WTC11 (cell line): ENCODE results near the gene AP4M1. TPM values are rescaled to one million over a fixed set of nuclear protein-coding genes. Genes with fewer than 3 reads are reported as not detected.

Experiments
- ATAC-seq: fragments of 200-7000 bp; cut with Tn5 transposase; 2 replicates; pipeline ENCODE4 v1.10.0; 2021; ENCODE audit warnings: mild to moderate bottlenecking, moderate library complexity
- CTCF ChIA-PET: fragments of 300-600 bp; sonication (Branson Sonifier 250); formaldehyde crosslinking; loops from one replicate; lab custom pipeline; 2021; ENCODE audit warnings: antibody characterized with exemption; lab: Charles Lee
- POLR2A ChIA-PET: fragments of 350-600 bp; sonication (Branson Sonifier 250); formaldehyde crosslinking; loops from one replicate; lab custom pipeline; 2021; ENCODE audit warnings: antibody characterized with exemption; lab: Charles Lee
- DNase-seq: peaks from one replicate; pipeline ENCODE4 v3.0.0; 2021; ENCODE audit warnings: low spot score
- H3K27ac Mint-ChIP-seq: 2 replicates; pipeline ENCODE4 v1.8.0; 2021; ENCODE audit warnings: mixed read lengths
- H3K27me3 Mint-ChIP-seq: 2 replicates; pipeline ENCODE4 v1.8.0; 2021; ENCODE audit warnings: low read depth, mild to moderate bottlenecking, moderate library complexity, mixed read lengths
- H3K36me3 Mint-ChIP-seq: 2 replicates; pipeline ENCODE4 v1.8.0; 2021; ENCODE audit warnings: mixed read lengths
- H3K4me1 Mint-ChIP-seq: 2 replicates; pipeline ENCODE4 v1.8.0; 2022; ENCODE audit warnings: mixed read lengths
- H3K4me3 Mint-ChIP-seq: 2 replicates; pipeline ENCODE4 v1.8.0; 2021; ENCODE audit warnings: mild to moderate bottlenecking, moderate library complexity, mixed read lengths
- H3K9me3 Mint-ChIP-seq: 2 replicates; pipeline ENCODE4 v1.8.0; 2021; ENCODE audit warnings: mixed read lengths
- AR ChIP-seq: fragments of 250-450 bp; sonication (Bioruptor Pico); IDR thresholded peaks from 2 replicates; pipeline ENCODE4 v1.9.0; 2021; ENCODE audit warnings: mild to moderate bottlenecking
- ATF1 ChIP-seq: sonication (generic); formaldehyde crosslinking; IDR thresholded peaks from 2 replicates; pipeline ENCODE4 v1.8.1; 2023; ENCODE audit warnings: mild to moderate bottlenecking, moderate library complexity, missing genetic modification reagents
- E2F1 ChIP-seq: sonication (generic); formaldehyde crosslinking; IDR thresholded peaks from 2 replicates; pipeline ENCODE4 v1.8.0; 2022; ENCODE audit warnings: mild to moderate bottlenecking, missing genetic modification reagents
- GABPB1 ChIP-seq: sonication (generic); formaldehyde crosslinking; IDR thresholded peaks from 2 replicates; pipeline ENCODE4 v1.8.1; 2023; ENCODE audit warnings: mild to moderate bottlenecking, missing genetic modification reagents
- SOX15 ChIP-seq: fragments of 250-450 bp; sonication (Bioruptor Pico); IDR thresholded peaks from 2 replicates; pipeline ENCODE4 v1.9.0; 2021; ENCODE audit warnings: mild to moderate bottlenecking
- TCF7 ChIP-seq: sonication (generic); formaldehyde crosslinking; IDR thresholded peaks from 2 replicates; pipeline ENCODE4 v1.8.0; 2022; ENCODE audit warnings: mild to moderate bottlenecking, low read depth, missing genetic modification reagents, moderate library complexity
- TEAD1 ChIP-seq: sonication (generic); formaldehyde crosslinking; IDR thresholded peaks from 2 replicates; pipeline ENCODE4 v1.8.0; 2022; ENCODE audit warnings: mild to moderate bottlenecking, missing genetic modification reagents
- TEAD4 ChIP-seq: sonication (generic); formaldehyde crosslinking; IDR thresholded peaks from 2 replicates; pipeline ENCODE4 v1.8.0; 2022; ENCODE audit warnings: mild to moderate bottlenecking, missing genetic modification reagents
- TP53 ChIP-seq: sonication (generic); formaldehyde crosslinking; IDR thresholded peaks from 2 replicates; pipeline ENCODE4 v1.8.1; 2023; ENCODE audit warnings: mild to moderate bottlenecking, missing genetic modification reagents
- USF2 ChIP-seq: sonication (generic); formaldehyde crosslinking; IDR thresholded peaks from 2 replicates; pipeline ENCODE4 v1.8.1; 2023; ENCODE audit warnings: mild to moderate bottlenecking, missing genetic modification reagents, moderate library complexity
- ZNF121 ChIP-seq: sonication (generic); formaldehyde crosslinking; IDR thresholded peaks from 2 replicates; pipeline ENCODE4 v1.8.0; 2023; ENCODE audit warnings: missing genetic modification reagents
- ZNF219 ChIP-seq: sonication (generic); formaldehyde crosslinking; IDR thresholded peaks from 2 replicates; pipeline ENCODE4 v1.8.0; 2023; ENCODE audit warnings: missing genetic modification reagents, mild to moderate bottlenecking, borderline replicate concordance
- ZNF263 ChIP-seq: sonication (generic); formaldehyde crosslinking; IDR thresholded peaks from 2 replicates; pipeline ENCODE4 v1.8.1; 2022; ENCODE audit warnings: low read depth, mild to moderate bottlenecking, moderate library complexity, missing genetic modification reagents
- ZNF416 ChIP-seq: fragments of 250-450 bp; sonication (Bioruptor Pico); IDR thresholded peaks from 2 replicates; pipeline ENCODE4 v1.9.0; 2021; ENCODE audit warnings: mild to moderate bottlenecking, inconsistent platforms
- ZNF425 ChIP-seq: fragments of 250-450 bp; sonication (Bioruptor Pico); conservative IDR thresholded peaks from 2 replicates; pipeline ENCODE4 v1.9.0; 2021; ENCODE audit warnings: mild to moderate bottlenecking
- microRNA-seq: library from miRNA; unstranded; fragments of <30 nt; microRNA quantifications from one replicate; pipeline ENCODE4 v1.2.0, GENCODE V29; 2022; ENCODE audit warnings: borderline number of aligned reads
- total RNA-seq: library from RNA; stranded (reverse); gene quantifications from 3 replicates; pipeline ENCODE4 v1.2.3, GENCODE V29; 2021
- TF ChIP-seq, protein P1 (sequence below): fragments of 250-450 bp; sonication (Bioruptor Pico); IDR thresholded peaks from 2 replicates; pipeline ENCODE4 v1.8.0; 2021; ENCODE audit warnings: mild to moderate bottlenecking

The AP4M1 gene
- total RNA-seq, 1 experiment from 2014 or later = 18.0 TPM

GRCh38 chr7:100157069-100157333, 55.6 kb downstream of the AP4M1 start (continued):
- TF ChIP-seq ZNF425 = no peak
- TF ChIP-seq ZNF121 (CRISPR knock-in tag) = no peak
- TF ChIP-seq ZNF416 (CRISPR knock-in tag) = no peak
- TF ChIP-seq TP53 (CRISPR knock-in tag) = no peak
- TF ChIP-seq AR = no peak
- no peak for TF ChIP-seq TEAD4 (CRISPR knock-in tag)
- TF ChIP-seq E2F1 (CRISPR knock-in tag) = no peak
- TF ChIP-seq TEAD1 (CRISPR knock-in tag) = no peak
- TF ChIP-seq, all 79 proteins: peak for 0

DNA sequence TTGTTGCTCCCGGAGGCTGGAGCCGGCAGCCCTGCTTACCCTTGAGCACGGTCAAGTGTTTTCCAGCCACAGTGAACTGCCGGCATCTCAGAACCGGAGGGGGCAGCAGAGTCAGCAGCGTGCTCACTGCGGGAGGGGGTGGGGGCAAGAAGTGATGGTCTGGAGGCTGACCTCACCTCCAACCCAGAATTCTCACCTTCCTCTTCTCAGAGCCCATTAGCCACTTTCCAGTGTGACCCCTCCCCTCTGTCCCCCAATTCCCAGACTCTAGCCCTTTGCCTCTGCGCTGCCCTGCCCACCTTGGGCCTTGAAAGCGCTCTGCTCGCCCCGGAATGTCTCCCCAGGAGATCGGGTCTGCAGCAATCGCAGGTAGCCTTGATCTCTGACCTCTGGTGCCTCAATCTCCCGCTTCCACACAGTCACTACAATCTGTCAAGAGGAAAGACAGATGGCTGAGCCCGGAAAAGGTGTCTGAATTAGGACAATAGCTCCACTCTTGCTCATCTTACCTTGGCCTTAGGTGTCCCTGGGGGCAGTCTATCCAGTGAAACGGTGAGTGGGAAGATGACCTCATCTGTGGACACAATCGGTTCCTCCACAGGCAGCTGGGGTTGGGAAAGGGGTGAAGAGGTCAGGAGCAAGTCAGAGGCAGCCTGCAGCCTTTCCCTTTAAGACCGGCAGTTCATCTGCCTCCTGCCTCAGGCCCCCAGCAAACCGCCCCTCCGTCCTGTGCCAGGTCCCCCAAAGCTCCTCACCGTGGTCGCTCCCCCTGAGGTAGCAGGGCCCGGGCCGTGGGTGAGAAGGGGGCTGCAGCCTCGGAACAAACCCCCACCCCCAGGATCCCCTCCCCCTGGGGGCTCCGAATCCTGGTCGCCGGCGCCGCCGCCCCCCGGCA, 56.1 kb downstream of the AP4M1 start:
- peak overlapping the region; percentile 75 for H3K4me3 Mint-ChIP-seq
- no peaks in the 10 kb centered on the region for H3K9me3 Mint-ChIP-seq
- peaks cover 33% of the 10 kb centered on the region for H3K4me1 Mint-ChIP-seq
- H3K27me3 Mint-ChIP-seq = no peaks in the 10 kb centered on the region
- DNase-seq = no peak
- peak; percentile 13 for ATAC-seq
- peaks cover 21% of the 10 kb centered on the region for H3K36me3 Mint-ChIP-seq
- ChIA-PET POLR2A (interaction anchor here (0.5 to 0.6 kb wide), 2 partner anchors 9 to 308 kb away, joined by 3 read pairs; partner anchors contain the start of gene LAMTOR4), CTCF (interaction anchor here (0.6 to 1.8 kb wide), 6 partner anchors 9 to 60 kb away, joined by 3 to 6 read pairs (median 4); partner anchors contain the start of genes GAL3ST4 and LAMTOR4)
- TF ChIP-seq, protein P1, sequence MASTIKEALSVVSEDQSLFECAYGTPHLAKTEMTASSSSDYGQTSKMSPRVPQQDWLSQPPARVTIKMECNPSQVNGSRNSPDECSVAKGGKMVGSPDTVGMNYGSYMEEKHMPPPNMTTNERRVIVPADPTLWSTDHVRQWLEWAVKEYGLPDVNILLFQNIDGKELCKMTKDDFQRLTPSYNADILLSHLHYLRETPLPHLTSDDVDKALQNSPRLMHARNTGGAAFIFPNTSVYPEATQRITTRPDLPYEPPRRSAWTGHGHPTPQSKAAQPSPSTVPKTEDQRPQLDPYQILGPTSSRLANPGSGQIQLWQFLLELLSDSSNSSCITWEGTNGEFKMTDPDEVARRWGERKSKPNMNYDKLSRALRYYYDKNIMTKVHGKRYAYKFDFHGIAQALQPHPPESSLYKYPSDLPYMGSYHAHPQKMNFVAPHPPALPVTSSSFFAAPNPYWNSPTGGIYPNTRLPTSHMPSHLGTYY = no peak
- TF ChIP-seq SOX15 (CRISPR knock-in tag) = no peak
- no peak for TF ChIP-seq ZNF263 (CRISPR knock-in tag)
- TF ChIP-seq ZNF416 (CRISPR knock-in tag) = no peak
- TF ChIP-seq USF2 (CRISPR knock-in tag) = no peak
- no peak for TF ChIP-seq TCF7
- no peak for TF ChIP-seq GABPB1 (CRISPR knock-in tag)
- TF ChIP-seq ZNF219 (CRISPR knock-in tag) = no peak
- TF ChIP-seq ATF1 = no peak
- peak overlapping the region; percentile 87 for H3K27ac Mint-ChIP-seq

Small RNA genes within 50 kb of the gene (microRNA-seq; reads per million reads assigned to microRNA genes)
- gene MIR106B (487 reads per million, percentile 83 among the genes with 10 or more reads in this experiment), gene MIR25 (155 reads per million, percentile 70 among the genes with 10 or more reads in this experiment), gene MIR4658 (not detected), gene MIR93 (7,379 reads per million, percentile 98 among the genes with 10 or more reads in this experiment)

Other genes starting within 250 kb of the AP4M1 start
- gene OR2AE1, start 224.6 kb upstream of the AP4M1 start, total RNA-seq = 0.15 TPM in 1 of 3 replicates, not detected in the others
- gene TRIM4, start 182.1 kb upstream of the AP4M1 start, total RNA-seq = 6.6 to 9.8 TPM (median 9.3 TPM) in 3 replicates
- gene GJC3, start 172.0 kb upstream of the AP4M1 start, total RNA-seq = 2.9 to 3.7 TPM (median 3.4 TPM) in 3 replicates
- 1.6 to 2.7 TPM (median 1.8 TPM) in 3 replicates for gene AZGP1, start 125.6 kb upstream of the AP4M1 start, total RNA-seq
- 46.6 to 51.8 TPM (median 47.6 TPM) in 3 replicates for gene ZKSCAN1, start 86.0 kb upstream of the AP4M1 start, total RNA-seq
- 25.5 to 27.2 TPM (median 26.2 TPM) in 3 replicates for gene ZSCAN21, start 51.9 kb upstream of the AP4M1 start, total RNA-seq
- 38.1 to 48.3 TPM (median 39.1 TPM) in 3 replicates for gene ZNF3, start 19.9 kb upstream of the AP4M1 start, total RNA-seq
- gene COPS6, start 12.7 kb upstream of the AP4M1 start, total RNA-seq = 118 to 124 TPM (median 119 TPM) in 3 replicates
- 306 to 351 TPM (median 315 TPM) in 3 replicates for gene MCM7, start 246 bp upstream of the AP4M1 start, total RNA-seq
- 121 to 132 TPM (median 122 TPM) in 3 replicates for gene TAF6, start 17.7 kb downstream of the AP4M1 start, total RNA-seq
- gene CNPY4, start 18.0 kb downstream of the AP4M1 start, total RNA-seq = 14.3 to 15.1 TPM (median 14.6 TPM) in 3 replicates
- 3.0 to 3.5 TPM (median 3.0 TPM) in 3 replicates for gene MBLAC1, start 25.3 kb downstream of the AP4M1 start, total RNA-seq
- 199 to 235 TPM (median 227 TPM) in 3 replicates for gene LAMTOR4, start 47.3 kb downstream of the AP4M1 start, total RNA-seq
- gene TRAPPC14, start 57.1 kb downstream of the AP4M1 start, total RNA-seq = 25.0 to 28.0 TPM (median 25.1 TPM) in 3 replicates
- gene GAL3ST4, start 67.0 kb downstream of the AP4M1 start, total RNA-seq = 8.1 to 10.3 TPM (median 8.9 TPM) in 3 replicates
- 52.1 to 63.9 TPM (median 63.0 TPM) in 3 replicates for gene GPC2, start 75.7 kb downstream of the AP4M1 start, total RNA-seq
- 5.2 to 7.6 TPM (median 5.5 TPM) in 3 replicates for gene STAG3, start 76.3 kb downstream of the AP4M1 start, total RNA-seq
- 0.37 to 0.55 TPM in 2 of 3 replicates, not detected in the other for gene PVRIG, start 118.3 kb downstream of the AP4M1 start, total RNA-seq
- gene SPDYE3, start 206.1 kb downstream of the AP4M1 start, total RNA-seq = not detected in 3 replicates